C4-2B (cell line): ENCODE measurements around the gene XIAP.

Experiments
- H3K27ac ChIP-seq: fragments of 450-650 bp; 2 replicates; pipeline ENCODE4 v1.5.1; 2017
- ZFX ChIP-seq: fragments of 450-650 bp; IDR thresholded peaks from 2 replicates; pipeline ENCODE4 v1.6.1; 2017
- TF ChIP-seq, protein P1 (sequence below): fragments of 450-650 bp; conservative IDR thresholded peaks from 2 replicates; pipeline ENCODE4 v1.5.1; 2017; ENCODE audit warnings: mild to moderate bottlenecking

XIAP gene

GRCh38 chrX:123859846-123860838 lies at the start of gene XIAP:
Gene XIAP, plus strand, starts transcription at chrX:123860053. Its CDS starts 25,610 bp downstream, at chrX:123885663.
- TF ChIP-seq, protein P1, sequence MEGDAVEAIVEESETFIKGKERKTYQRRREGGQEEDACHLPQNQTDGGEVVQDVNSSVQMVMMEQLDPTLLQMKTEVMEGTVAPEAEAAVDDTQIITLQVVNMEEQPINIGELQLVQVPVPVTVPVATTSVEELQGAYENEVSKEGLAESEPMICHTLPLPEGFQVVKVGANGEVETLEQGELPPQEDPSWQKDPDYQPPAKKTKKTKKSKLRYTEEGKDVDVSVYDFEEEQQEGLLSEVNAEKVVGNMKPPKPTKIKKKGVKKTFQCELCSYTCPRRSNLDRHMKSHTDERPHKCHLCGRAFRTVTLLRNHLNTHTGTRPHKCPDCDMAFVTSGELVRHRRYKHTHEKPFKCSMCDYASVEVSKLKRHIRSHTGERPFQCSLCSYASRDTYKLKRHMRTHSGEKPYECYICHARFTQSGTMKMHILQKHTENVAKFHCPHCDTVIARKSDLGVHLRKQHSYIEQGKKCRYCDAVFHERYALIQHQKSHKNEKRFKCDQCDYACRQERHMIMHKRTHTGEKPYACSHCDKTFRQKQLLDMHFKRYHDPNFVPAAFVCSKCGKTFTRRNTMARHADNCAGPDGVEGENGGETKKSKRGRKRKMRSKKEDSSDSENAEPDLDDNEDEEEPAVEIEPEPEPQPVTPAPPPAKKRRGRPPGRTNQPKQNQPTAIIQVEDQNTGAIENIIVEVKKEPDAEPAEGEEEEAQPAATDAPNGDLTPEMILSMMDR = no peak
- TF ChIP-seq ZFX = peak; percentile 57; the same call in 1 of the 2 replicates

DNA sequence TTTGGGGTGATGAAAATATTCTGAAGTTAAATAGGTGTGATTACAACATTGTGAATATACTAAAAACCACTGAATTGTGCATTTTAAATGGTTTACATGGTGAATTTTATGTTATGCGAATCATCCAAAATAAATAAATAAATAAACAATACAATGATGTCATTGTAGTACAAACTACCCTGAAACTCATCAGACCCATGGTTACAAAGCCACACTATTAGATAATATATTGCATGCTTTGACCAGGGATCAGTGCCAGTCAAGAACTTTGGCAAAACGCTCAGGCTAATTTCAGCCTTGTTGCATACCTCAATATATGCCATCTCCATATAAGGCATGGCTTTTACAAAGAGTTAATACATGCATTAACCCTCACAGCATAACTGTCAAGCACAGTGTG lies 45.5 kb upstream of the XIAP start:
- H3K27ac ChIP-seq = peak overlapping the region; percentile 41; the same call in 1 of the 2 replicates
- TF ChIP-seq, protein P1 = no peak
- TF ChIP-seq ZFX = no peak

More at GRCh38 chrX:123859846-123860838, at the start of gene XIAP:
- H3K27ac ChIP-seq = peak within 1 kb of the TSS; percentile 87

DNA sequence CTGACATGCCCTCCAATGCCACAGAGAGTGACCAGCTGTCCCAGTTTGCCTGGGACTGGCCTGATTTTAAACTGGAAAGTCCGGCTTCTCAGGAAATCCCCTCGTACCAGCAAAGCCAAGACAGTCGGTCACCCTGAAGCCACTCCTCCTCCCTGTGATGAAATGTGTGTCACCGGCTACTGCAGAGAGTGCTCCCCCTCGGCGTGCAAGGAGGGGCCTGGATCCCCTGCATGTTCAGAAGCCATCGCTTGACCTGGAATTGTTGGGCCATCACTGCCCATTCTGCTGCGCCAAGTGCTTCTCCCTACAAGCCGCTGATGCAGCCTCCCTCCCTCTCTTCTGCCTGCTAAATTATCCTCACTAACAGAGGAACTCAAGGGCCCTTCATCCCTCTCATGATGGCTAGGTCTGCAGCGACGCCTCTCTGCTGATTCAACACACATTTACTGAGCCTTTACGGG lies 44.9 kb upstream of the XIAP start:
- peak overlapping the region; percentile 41; the same call in 1 of the 2 replicates for H3K27ac ChIP-seq

DNA sequence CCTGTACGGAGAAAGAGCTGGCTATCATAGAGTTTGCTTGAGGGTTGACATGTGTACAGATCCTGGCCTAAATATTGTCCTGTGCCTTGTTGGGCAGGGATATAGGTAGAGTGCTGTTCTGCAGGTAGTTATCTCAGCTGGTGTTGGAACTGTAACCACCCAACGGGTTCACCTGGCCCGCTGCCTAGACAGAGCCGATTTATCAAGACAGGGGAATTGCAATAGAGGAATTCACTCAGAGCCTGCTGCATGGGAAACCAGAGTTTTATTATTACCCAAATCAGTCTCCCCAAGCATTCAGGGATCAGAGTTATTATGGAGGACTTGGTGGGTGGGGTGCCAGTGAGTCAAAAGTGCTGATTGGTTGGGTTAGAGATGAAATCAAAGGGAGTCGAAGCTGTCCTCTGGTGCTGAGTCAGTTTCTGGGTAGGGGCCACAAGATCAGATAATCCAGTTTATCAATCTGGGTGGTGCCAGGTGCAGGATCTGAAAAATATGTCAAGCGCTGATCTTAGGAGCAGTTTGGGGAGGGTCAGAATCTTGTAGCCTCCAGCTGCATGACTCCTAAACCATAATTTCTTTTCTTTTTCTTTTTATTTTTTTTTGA lies 42.5 kb upstream of the XIAP start:
- H3K27ac ChIP-seq = no peak overlapping the region

GRCh38 chrX:123818243-123818642 lies 41.6 kb upstream of the XIAP start:
- no peak for TF ChIP-seq ZFX
- TF ChIP-seq, protein P1 = no peak
- no peak overlapping the region for H3K27ac ChIP-seq

More for the DNA sequence above, 42.5 kb upstream of the XIAP start:
- TF ChIP-seq ZFX = no peak
- TF ChIP-seq, protein P1 = no peak

- H3K27ac ChIP-seq = no peak overlapping the region
- TF ChIP-seq ZFX = no peak
- TF ChIP-seq, protein P1 = no peak
These were observed 36.9 kb upstream of the XIAP start for GRCh38 chrX:123822965-123823364.

GRCh38 chrX:123830309-123830708 lies 29.5 kb upstream of the XIAP start:
- TF ChIP-seq, protein P1 = no peak
- no peak for TF ChIP-seq ZFX
- H3K27ac ChIP-seq = no peak overlapping the region
